GM23338 (cell line): ENCODE measurements around the gene MUL1. TPM values are rescaled to one million over a fixed set of nuclear protein-coding genes. Genes with fewer than 3 reads are reported as not detected.
A peak's percentile ranks its signal among the peaks of the same experiment; 100 is the strongest.

Experiments
- ATAC-seq: fragments of 200-7000 bp; cut with Tn5 transposase; 3 replicates; pipeline ENCODE4 v1.9.1; 2020
- DNase-seq: peaks from one replicate; pipeline ENCODE4 v3.0.0-alpha.2; 2015; ENCODE audit warnings: low spot score
- H2AFZ ChIP-seq: fragments of 200-600 bp; sonication (generic); 2 replicates; pipeline ENCODE4 v1.8.0; 2016; ENCODE audit warnings: antibody characterized with exemption, mild to moderate bottlenecking, moderate library complexity
- H3F3A ChIP-seq: fragments of 200-600 bp; sonication (generic); replicated peaks from 2 replicates; pipeline ENCODE4 v1.8.0; 2017; ENCODE audit warnings: antibody characterized with exemption, mixed run types, low read depth
- H3K27ac ChIP-seq: fragments of 200-600 bp; sonication (generic); 2 replicates; pipeline ENCODE4 v1.6.1; 2016; ENCODE audit warnings: low read depth
- H3K27me3 ChIP-seq: fragments of 200-600 bp; sonication (generic); 2 replicates; pipeline ENCODE4 v1.8.0; 2016; ENCODE audit warnings: mild to moderate bottlenecking, mixed run types, moderate library complexity; ENCODE audit not compliant: insufficient read depth
- H3K36me3 ChIP-seq: fragments of 200-600 bp; sonication (generic); 2 replicates; pipeline ENCODE4 v1.8.0; 2016; ENCODE audit warnings: mild to moderate bottlenecking; ENCODE audit not compliant: insufficient read depth
- H3K4me1 ChIP-seq: fragments of 200-600 bp; sonication (generic); 2 replicates; pipeline ENCODE4 v1.8.0; 2016; ENCODE audit warnings: mild to moderate bottlenecking, moderate library complexity; ENCODE audit not compliant: insufficient read depth
- H3K4me2 ChIP-seq: fragments of 200-600 bp; sonication (generic); 2 replicates; pipeline ENCODE4 v1.7.1; 2017; ENCODE audit warnings: mixed run types
- H3K4me3 ChIP-seq: fragments of 200-600 bp; sonication (generic); 2 replicates; pipeline ENCODE4 v1.6.1; 2016; ENCODE audit warnings: mixed run types
- H3K79me2 ChIP-seq: fragments of 200-600 bp; sonication (generic); replicated peaks from 2 replicates; pipeline ENCODE4 v1.8.0; 2017; ENCODE audit warnings: mild to moderate bottlenecking; ENCODE audit not compliant: insufficient read depth
- H3K9me2 ChIP-seq: fragments of 200-600 bp; sonication (generic); 2 replicates; pipeline ENCODE4 v1.8.0; 2017; ENCODE audit not compliant: insufficient read depth
- H4K20me1 ChIP-seq: fragments of 200-600 bp; sonication (generic); replicated peaks from 2 replicates; pipeline ENCODE4 v1.8.0; 2017; ENCODE audit warnings: mild to moderate bottlenecking; ENCODE audit not compliant: insufficient read depth
- H3K27ac Mint-ChIP-seq: 2 replicates; pipeline ENCODE4 v1.8.0; 2020; ENCODE audit warnings: inconsistent platforms, mild to moderate bottlenecking, moderate library complexity, mixed read lengths
- H3K27me3 Mint-ChIP-seq: 3 replicates; pipeline ENCODE4 v1.8.0; 2022; ENCODE audit warnings: low read depth, mild to moderate bottlenecking, moderate library complexity, mixed read lengths, inconsistent platforms; ENCODE audit not compliant: insufficient read depth, poor library complexity
- H3K36me3 Mint-ChIP-seq: 3 replicates; pipeline ENCODE4 v1.8.0; 2021; ENCODE audit warnings: low read depth, mild to moderate bottlenecking, inconsistent platforms, moderate library complexity, mixed read lengths
- H3K4me1 Mint-ChIP-seq: 3 replicates; pipeline ENCODE4 v1.8.0; 2020; ENCODE audit warnings: mild to moderate bottlenecking, inconsistent platforms, mixed read lengths
- H3K4me3 Mint-ChIP-seq: 3 replicates; pipeline ENCODE4 v1.8.0; 2021; ENCODE audit warnings: moderate library complexity, mild to moderate bottlenecking, inconsistent platforms, mixed read lengths
- H3K9me3 Mint-ChIP-seq: 3 replicates; pipeline ENCODE4 v1.8.0; 2020; ENCODE audit warnings: moderate library complexity, mild to moderate bottlenecking, inconsistent platforms, mixed read lengths
- CTCF ChIP-seq, 2 experiments: fragments of 200-600 bp in 1 of 2; sonication (generic) in 1 of 2; conservative IDR thresholded peaks; 2 replicates each; pipeline versions ENCODE4 v1.5.1 to v1.6.1; 2016 to 2017; ENCODE audit warnings: antibody characterized with exemption in 2 of 2, low read depth in 2 of 2, mild to moderate bottlenecking in 2 of 2, moderate library complexity in 1 of 2
- EZH2phosphoT487 ChIP-seq: fragments of 200-600 bp; sonication (generic); IDR thresholded peaks from one replicate; pipeline ENCODE4 v1.8.1; 2018; ENCODE audit warnings: antibody characterized with exemption; ENCODE audit not compliant: unreplicated experiment
- REST ChIP-seq: IDR thresholded peaks from one replicate; pipeline ENCODE4 v1.6.1; 2018; ENCODE audit warnings: antibody characterized with exemption; ENCODE audit not compliant: unreplicated experiment
- STAT1 ChIP-seq: IDR thresholded peaks from one replicate; pipeline ENCODE4 v1.6.1; 2016; ENCODE audit warnings: antibody characterized with exemption; ENCODE audit not compliant: unreplicated experiment
- ZNF462 ChIP-seq: fragments of 250-450 bp; sonication (Bioruptor Pico); IDR thresholded peaks from 2 replicates; pipeline ENCODE4 v1.5.0; 2020; ENCODE audit warnings: mild to moderate bottlenecking, moderate library complexity
- polyA plus RNA-seq: library from polyadenylated mRNA; unstranded; fragments of >200 nt; fragmentation: Nextera tagmentation; extraction: Ambion mirVana; gene quantifications from 2 replicates; pipeline ENCODE4 v1.2.1, GENCODE V29; 2016
- total RNA-seq: library from RNA; depleted of rRNA; stranded (reverse); fragments of >200 nt; shearing (Covaris generic); gene quantifications from 2 replicates; pipeline ENCODE4 v1.2.3, GENCODE V29; 2014

The MUL1 gene
- total and polyA plus RNA-seq, 2 experiments from 2014 or later: 8.9 to 26.2 TPM

- no peak for TF ChIP-seq ZNF462 (CRISPR knock-in tag)
- TF ChIP-seq STAT1: no peak
- no peak for TF ChIP-seq REST
Observed at GRCh38 chr1:20474333-20474975, 33.5 kb downstream of the MUL1 start (continued).

GRCh38 chr1:20473894-20474293 lies 34.1 kb downstream of the MUL1 start:
- TF ChIP-seq CTCF (conservative IDR thresholded peaks at IDR 0.05; ENCODE audit: low read depth in 2 of 2): no peak
- TF ChIP-seq STAT1: no peak
- no peak for TF ChIP-seq EZH2phosphoT487
- Mint-ChIP-seq H3K27me3 (peaks cover 20% of the 10 kb centered on the region), H3K27ac (no peak overlapping the region), H3K4me3 (no peak overlapping the region; the same call in 2 of the 3 replicates), H3K4me1 (peaks cover 43% of the 10 kb centered on the region), H3K36me3 (no peaks in the 10 kb centered on the region), H3K9me3 (no peaks in the 10 kb centered on the region)
- Histone ChIP-seq H3K4me1 (peaks cover 32% of the 10 kb centered on the region), H2AFZ (peak overlapping the region; percentile 57; the same call in 1 of the 2 replicates), H4K20me1 (no peaks in the 10 kb centered on the region), H3K27ac (no peak overlapping the region), H3K36me3 (no peaks in the 10 kb centered on the region), H3K79me2 (no peaks in the 10 kb centered on the region), H3K27me3 (peaks cover 21% of the 10 kb centered on the region; the same call in 1 of the 2 replicates), H3F3A (no peaks in the 10 kb centered on the region), H3K4me2 (peak overlapping the region; percentile 75; the same call in 1 of the 2 replicates), H3K4me3 (peak overlapping the region; percentile 45), H3K9me2 (no peaks in the 10 kb centered on the region)
- no peak for ATAC-seq
- DNase-seq: no peak
